HepG2 (cell line): ENCODE results near the gene FKBP1A. TPM values are rescaled to one million over a fixed set of nuclear protein-coding genes. Genes with fewer than 3 reads are reported as not detected.

ENCODE experiments used
- ATAC-seq: fragments of 200-7000 bp; cut with Tn5 transposase; 3 replicates; pipeline ENCODE4 v1.9.1; 2020; ENCODE audit warnings: mild to moderate bottlenecking, moderate library complexity
- BruUV-seq: library from RNA; stranded (reverse); fragments of 400-500 nt; replicated peaks from 2 replicates; lab custom pipeline; 2021; lab: Mats Ljungman, UMichigan
- CTCF ChIA-PET: fragments of 300-600 bp; formaldehyde crosslinking; extraction: SDS; loops from one replicate; lab custom pipeline; 2021; ENCODE audit warnings: low total read pairs, inconsistent platforms, low intra/inter-chr PET ratio; lab: Yijun Ruan, JAX
- POLR2A ChIA-PET: fragments of 350-600 bp; sonication (Branson Sonifier 250); formaldehyde crosslinking; loops from one replicate; lab custom pipeline; 2020; ENCODE audit warnings: antibody characterized with exemption, inconsistent platforms; lab: Yijun Ruan, JAX
- DNase-seq: peaks from one replicate; pipeline ENCODE4 v3.0.0-alpha.2; 2015; ENCODE audit warnings: low spot score
- FAIRE-seq: peaks from 3 replicates; lab custom pipeline; 2011; peaks lifted over from hg19 to GRCh38; lab: Jason Lieb, UNC
- H2AFZ ChIP-seq: one replicate; pipeline ENCODE4 v1.6.1; 2011; ENCODE audit warnings: low read length, inconsistent platforms
- H3K27ac ChIP-seq: fragments of 300-600 bp; 3 replicates; pipeline ENCODE4 v1.8.0; 2011; ENCODE audit warnings: mixed run types, mild to moderate bottlenecking, mixed read lengths, low read length, inconsistent platforms; ENCODE audit not compliant: insufficient read depth; ENCODE audit errors: extremely low read length
- H3K27me3 ChIP-seq, 2 experiments: fragments of 200-600 bp in 1 of 2; 2 replicates in 1 of 2; 3 replicates in 1 of 2; pipeline versions ENCODE4 v1.6.0 to v1.8.0; 2011; ENCODE audit warnings: low read length in 2 of 2, mild to moderate bottlenecking in 2 of 2, moderate library complexity in 2 of 2, inconsistent platforms in 1 of 2; ENCODE audit not compliant: insufficient read depth in 2 of 2, control insufficient read depth in 1 of 2
- H3K36me3 ChIP-seq, 2 experiments: fragments of 200-600 bp in 1 of 2; replicated peaks in 1 of 2; 2 replicates in 1 of 2; 3 replicates in 1 of 2; pipeline versions ENCODE4 v1.5.1 to v1.8.0; 2011; ENCODE audit warnings: low read length in 2 of 2, inconsistent platforms in 1 of 2; ENCODE audit not compliant: insufficient read depth in 2 of 2, control insufficient read depth in 1 of 2
- H3K4me1 ChIP-seq: 2 replicates; pipeline ENCODE4 v1.5.1; 2012; ENCODE audit warnings: low read length, inconsistent platforms; ENCODE audit not compliant: insufficient read depth
- H3K4me2 ChIP-seq: 2 replicates; pipeline ENCODE4 v1.6.0; 2011; ENCODE audit warnings: low read depth, low read length, inconsistent platforms
- H3K4me3 ChIP-seq, 3 experiments: fragments of 200-600 bp in 1 of 3; sonication (generic), shearing (Covaris generic) in 1 of 3; replicated peaks in 1 of 3; 2 replicates each; pipeline ENCODE4 v1.5.1; 2011 to 2016; ENCODE audit warnings: low read length in 3 of 3, inconsistent platforms in 2 of 3, low read depth in 2 of 3, mild to moderate bottlenecking in 2 of 3, control low read depth in 1 of 3, mixed read lengths in 1 of 3; ENCODE audit not compliant: insufficient read depth in 1 of 3
- H3K79me2 ChIP-seq: one replicate; pipeline ENCODE4 v1.6.1; 2011; ENCODE audit warnings: low read length, inconsistent platforms; ENCODE audit not compliant: insufficient read depth
- H3K9ac ChIP-seq: 2 replicates; pipeline ENCODE4 v1.6.0; 2011; ENCODE audit warnings: mild to moderate bottlenecking, low read depth, low read length, inconsistent platforms; ENCODE audit not compliant: insufficient read depth
- H3K9me3 ChIP-seq: 2 replicates; pipeline ENCODE4 v1.5.1; 2012; ENCODE audit warnings: mild to moderate bottlenecking, low read length
- H4K20me1 ChIP-seq: 2 replicates; pipeline ENCODE4 v1.6.0; 2011; ENCODE audit warnings: inconsistent platforms, mild to moderate bottlenecking, low read length, moderate library complexity; ENCODE audit not compliant: insufficient read depth
- MXI1 ChIP-seq: IDR thresholded peaks from 3 replicates; pipeline ENCODE4 v1.6.1; 2012; ENCODE audit warnings: low read depth, low read length, inconsistent platforms, borderline replicate concordance
- RBAK ChIP-seq: sonication (generic); formaldehyde crosslinking; IDR thresholded peaks from 2 replicates; pipeline ENCODE4 v1.5.1; 2020; ENCODE audit warnings: mild to moderate bottlenecking, missing genetic modification reagents
- SIN3A ChIP-seq: IDR thresholded peaks from 2 replicates; pipeline ENCODE4 v1.6.1; 2011; ENCODE audit warnings: low read depth, mild to moderate bottlenecking, control low read depth, low read length, borderline replicate concordance
- SMC3 ChIP-seq: IDR thresholded peaks from 2 replicates; pipeline ENCODE4 v1.6.1; 2011; ENCODE audit warnings: low read length, improper control_type of control experiment
- SRSF1 ChIP-seq: fragments of 200-400 bp; formaldehyde crosslinking; optimal IDR thresholded peaks from 2 replicates; pipeline ENCODE3; 2017; ENCODE audit warnings: mild to moderate bottlenecking, low read depth, low read length, moderate library complexity
- STAG1 ChIP-seq: sonication (generic); formaldehyde crosslinking; IDR thresholded peaks from 2 replicates; pipeline ENCODE4 v1.4.0; 2020; ENCODE audit warnings: missing genetic modification reagents
- TGIF2 ChIP-seq: IDR thresholded peaks from 2 replicates; pipeline ENCODE4 v1.6.1; 2016; ENCODE audit warnings: control low read depth, missing compliant biosample characterization
- ZFP1 ChIP-seq: IDR thresholded peaks from 2 replicates; pipeline ENCODE4 v1.6.1; 2016
- ZNF143 ChIP-seq: sonication (generic); formaldehyde crosslinking; IDR thresholded peaks from 2 replicates; pipeline ENCODE4 v1.4.0; 2020; ENCODE audit warnings: missing genetic modification reagents
- ZNF496 ChIP-seq: sonication (generic); formaldehyde crosslinking; IDR thresholded peaks from 2 replicates; pipeline ENCODE4 v1.8.1; 2023; ENCODE audit warnings: mild to moderate bottlenecking, moderate library complexity, missing genetic modification reagents; ENCODE audit not compliant: insufficient replicate concordance
- ZNF768 ChIP-seq: sonication (generic); formaldehyde crosslinking; IDR thresholded peaks from 2 replicates; pipeline ENCODE4 v1.4.0; 2020; ENCODE audit warnings: missing genetic modification reagents
- WGBS: methylation state at CpG from one replicate; pipeline ENCODE4 v1.1.6; 2017; ENCODE audit warnings: low lambda C conversion rate; 5-methylcytosine and 5-hydroxymethylcytosine counted together
- in situ Hi-C: cut with HindIII; loops from 2 replicates; pipeline ENCODE4 v1.10.0; 2017; ENCODE audit warnings: low pct_unique_long_range_greater_than_20kb; ENCODE audit not compliant: extremely low pct_ligation_motif_present
- intact Hi-C: fragments of 100-400 bp; cut with micrococcal nuclease; formaldehyde crosslinking; loops from one replicate; pipeline ENCODE4 v1.10.0; 2022; ENCODE audit not compliant: unreplicated experiment
- polyA plus RNA-seq, 8 experiments: library from polyadenylated mRNA; depleted of rRNA in 3 of 8; stranded (reverse) in 7 of 8; unstranded in 1 of 8; fragments of >200 nt; fragmentation: Illumina TruSeq in 4 of 8; extraction: Trizol in 4 of 8; gene quantifications; 2 replicates each; pipeline versions ENCODE4 v1.2.1 to v1.2.3, GENCODE V29; 2011 to 2016; ENCODE audit warnings: low read depth in 4 of 8, missing spikeins in 1 of 8, mixed read lengths in 1 of 8; ENCODE audit not compliant: insufficient read depth in 1 of 8
- total RNA-seq, 5 experiments: library from RNA; depleted of rRNA; stranded (reverse); fragments of >200 nt; fragmentation: Illumina TruSeq; extraction: Trizol; gene quantifications; 2 replicates each; pipeline ENCODE4 v1.2.3, GENCODE V29; 2016; ENCODE audit warnings: low read depth in 1 of 5
- TF ChIP-seq, protein P1 (sequence below), 2 experiments: sonication (generic) in 1 of 2; formaldehyde crosslinking in 1 of 2; IDR thresholded peaks; 2 replicates each; pipeline versions ENCODE4 v1.4.0 to v1.6.1; 2018 to 2020; ENCODE audit warnings: missing genetic modification reagents in 2 of 2, borderline replicate concordance in 1 of 2, low read depth in 1 of 2, mild to moderate bottlenecking in 1 of 2, missing biosample characterization in 1 of 2

Gene FKBP1A
- total and polyA plus RNA-seq, 2 of the 13 experiments (the other 11 are each of a cell fraction or from before 2014, with no cell fraction given), result 119 to 468 TPM

- Histone ChIP-seq H3K9me3 (no peaks in the 10 kb centered on the region), H3K27ac (no peak overlapping the region), H3K4me1 (peaks cover 58% of the 10 kb centered on the region), H3K9ac (no peak overlapping the region), H2AFZ (no peak overlapping the region), H3K27me3 (peaks cover 0 to 28% of the 10 kb centered on the region in 2 experiments; a peak in 2 of 5 replicates), H3K4me3 (no peak overlapping the region), H3K4me2 (no peak overlapping the region), H4K20me1 (no peaks in the 10 kb centered on the region), H3K36me3 (no peaks in the 10 kb centered on the region), H3K79me2 (peaks cover 1% of the 10 kb centered on the region)
- no peak for ATAC-seq
- BruUV-seq, result no TSS peak
- TF ChIP-seq ZNF143 (CRISPR knock-in tag), result no peak
- no peak for TF ChIP-seq ZFP1 (CRISPR knock-in tag)
- no peak for TF ChIP-seq RBAK (CRISPR knock-in tag)
- 0 out of 3 replicates have a peak, but pooled peaks have one; percentile 15 for TF ChIP-seq MXI1
- TF ChIP-seq, protein P1, sequence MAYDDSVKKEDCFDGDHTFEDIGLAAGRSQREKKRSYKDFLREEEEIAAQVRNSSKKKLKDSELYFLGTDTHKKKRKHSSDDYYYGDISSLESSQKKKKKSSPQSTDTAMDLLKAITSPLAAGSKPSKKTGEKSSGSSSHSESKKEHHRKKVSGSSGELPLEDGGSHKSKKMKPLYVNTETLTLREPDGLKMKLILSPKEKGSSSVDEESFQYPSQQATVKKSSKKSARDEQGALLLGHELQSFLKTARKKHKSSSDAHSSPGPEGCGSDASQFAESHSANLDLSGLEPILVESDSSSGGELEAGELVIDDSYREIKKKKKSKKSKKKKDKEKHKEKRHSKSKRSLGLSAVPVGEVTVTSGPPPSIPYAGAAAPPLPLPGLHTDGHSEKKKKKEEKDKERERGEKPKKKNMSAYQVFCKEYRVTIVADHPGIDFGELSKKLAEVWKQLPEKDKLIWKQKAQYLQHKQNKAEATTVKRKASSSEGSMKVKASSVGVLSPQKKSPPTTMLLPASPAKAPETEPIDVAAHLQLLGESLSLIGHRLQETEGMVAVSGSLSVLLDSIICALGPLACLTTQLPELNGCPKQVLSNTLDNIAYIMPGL (CRISPR knock-in tag; IDR thresholded peaks at IDR 0.05; ENCODE audit: borderline replicate concordance in 1 of 2, low read depth in 1 of 2), result no peak
- peak; percentile 44; the same call in 1 of the 2 replicates for TF ChIP-seq SMC3
- TF ChIP-seq ZNF768 (CRISPR knock-in tag), result no peak
- TF ChIP-seq SRSF1, result no peak
- peak; percentile 48; the same call in 1 of the 2 replicates for TF ChIP-seq STAG1
- 0 out of 2 replicates have a peak, but pooled peaks have one; percentile 36 for TF ChIP-seq TGIF2 (CRISPR knock-in tag)
- no peak for TF ChIP-seq SIN3A
- no peak for TF ChIP-seq ZNF496
- in situ Hi-C loops, result no loop called here
- POLR2A ChIA-PET, result interaction anchor here (0.8 kb wide), 1 partner anchor 72 kb away, joined by 3 read pairs; no protein-coding TSS in a partner anchor
- no peak for DNase-seq
- intact Hi-C loops, result loop anchor here (2.0 to 10.0 kb wide), 2 partner anchors 81 to 283 kb away; partner anchors contain the start of gene PSMF1
- CTCF ChIA-PET, result interaction anchor here (1.5 to 1.8 kb wide), 2 partner anchors 43 to 84 kb away, joined by 3 to 18 read pairs; no protein-coding TSS in a partner anchor
- FAIRE-seq, result no peak
- WGBS, result 34% methylated on average over 4 of the region's 4 CpGs
Measured at GRCh38 chr20:1397710-1398109, 4.9 kb upstream of the FKBP1A start.
